ENCODE data around the gene PTTG1IP. TPM values are rescaled to one million over a fixed set of nuclear protein-coding genes. Genes with fewer than 3 reads are reported as not detected.
A peak's percentile ranks its signal among the peaks of the same experiment; 100 is the strongest.

Gene PTTG1IP
- total RNA-seq, 4 donors from 2014 or later, result 157 to 552 (median 288) TPM

DNA sequence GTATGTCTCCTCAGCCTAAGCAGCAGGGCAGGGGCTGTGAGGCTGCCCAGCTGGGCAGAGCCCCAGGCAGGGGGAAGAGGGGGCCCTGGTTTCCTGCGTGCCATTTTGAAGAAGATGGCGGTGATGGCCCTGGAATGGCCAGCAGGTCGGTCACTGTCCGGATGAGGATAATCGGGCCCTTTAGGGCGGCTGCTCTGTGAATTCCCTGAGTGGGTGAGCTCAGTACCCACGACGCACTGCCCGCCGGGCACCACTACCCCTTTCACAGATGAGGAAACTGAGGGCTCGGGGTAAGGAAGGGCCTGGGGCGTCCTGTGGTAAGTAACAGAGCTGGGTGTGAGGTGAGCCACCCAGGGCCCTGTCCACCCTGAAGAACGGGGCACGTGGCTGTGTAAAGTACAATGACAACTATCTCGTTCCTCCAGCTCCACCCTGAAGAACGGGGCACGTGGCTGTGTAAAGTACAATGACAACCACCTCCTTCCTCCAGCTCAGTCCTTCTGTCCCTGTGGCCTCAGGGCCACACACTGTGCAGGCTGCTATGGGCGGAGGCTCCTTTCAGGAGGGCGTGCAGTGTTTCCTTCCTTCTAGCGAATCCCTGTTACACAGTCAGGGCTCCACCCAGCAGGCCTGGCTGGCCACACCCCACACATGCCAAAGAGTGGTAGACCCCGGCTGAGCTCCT is 24.0 kb upstream of the PTTG1IP start:
- Histone ChIP-seq H3K27ac (peak overlapping the region in 1 of 4 donors; percentile 12), H3K9me3 (no peaks in the 10 kb centered on the region), H3K4me1 (peaks cover 0 to 3% (median 0%) of the 10 kb centered on the region in 4 donors), H3K36me3 (no peaks in the 10 kb centered on the region), H3K27me3 (no peaks in the 10 kb centered on the region), H3K4me3 (no peak overlapping the region)
- WGBS, 2 donors (ENCODE audit: low coverage in 1 of 2), result 63% methylated on average over 21 of the region's 21 CpGs; no CpG with 5 or more reads in 1 of the 2 donors
- peak in 2 of 3 donors; percentile 44 to 64 for TF ChIP-seq POLR2AphosphoS5 (IDR thresholded peaks at IDR 0.05)
- TF ChIP-seq EP300 (IDR thresholded peaks at IDR 0.05; ENCODE audit: low read depth), result no peak
- peak; percentile 49 for TF ChIP-seq POLR2A (IDR thresholded peaks at IDR 0.05)
- in situ Hi-C loops (cut with MboI; ENCODE audit: low pct_ligation_motif_present in 1 of 4, low pct_unique_long_range_greater_than_20kb in 1 of 4, low sequenced_read_pairs in 3 of 4), result no loop called here
- peak; percentile 81 for DNase-seq
- intact Hi-C loops (cut with DNase I; ENCODE audit: low total_unique reads), result no loop called here

- Histone ChIP-seq H3K27me3 (peaks cover 5% of the 10 kb centered on the region), H3K4me1 (peaks cover 0 to 3% (median 0%) of the 10 kb centered on the region in 4 donors), H3K27ac (no peak overlapping the region), H3K36me3 (no peaks in the 10 kb centered on the region), H3K4me3 (no peak overlapping the region), H3K9me3 (no peaks in the 10 kb centered on the region)
- intact Hi-C loops (cut with DNase I; ENCODE audit: low total_unique reads) (no loop called here), in situ Hi-C loops (cut with MboI; ENCODE audit: low pct_ligation_motif_present in 1 of 4, low pct_unique_long_range_greater_than_20kb in 1 of 4, low sequenced_read_pairs in 3 of 4) (no loop called here)
- TF ChIP-seq CTCF (IDR thresholded peaks at IDR 0.05), result no peak
- TF ChIP-seq POLR2A (IDR thresholded peaks at IDR 0.05), result no peak
- no peak for TF ChIP-seq EP300 (IDR thresholded peaks at IDR 0.05; ENCODE audit: low read depth)
- TF ChIP-seq POLR2AphosphoS5 (IDR thresholded peaks at IDR 0.05), result no peak
- 95% methylated on average over 20 of the region's 25 CpGs; no CpG with 5 or more reads in 1 of the 2 donors for WGBS, 2 donors (ENCODE audit: low coverage in 1 of 2)
- no peak for DNase-seq
Measured at GRCh38 chr21:44896561-44897286, 23.2 kb upstream of the PTTG1IP start.

GRCh38 chr21:44895859-44896258 is 22.4 kb upstream of the PTTG1IP start:
- 86 to 92% methylated on average over 5 to 11 of the region's 11 CpGs for WGBS, 2 donors (ENCODE audit: low coverage in 1 of 2)
- Histone ChIP-seq H3K27ac (no peak overlapping the region), H3K9me3 (no peaks in the 10 kb centered on the region), H3K4me1 (peaks cover 0 to 3% (median 0%) of the 10 kb centered on the region in 4 donors), H3K27me3 (peaks cover 8% of the 10 kb centered on the region), H3K36me3 (no peaks in the 10 kb centered on the region), H3K4me3 (no peak overlapping the region)
- DNase-seq, result no peak
- TF ChIP-seq POLR2A (IDR thresholded peaks at IDR 0.05) (no peak), CTCF (IDR thresholded peaks at IDR 0.05) (no peak), EP300 (IDR thresholded peaks at IDR 0.05; ENCODE audit: low read depth) (no peak), POLR2AphosphoS5 (IDR thresholded peaks at IDR 0.05) (no peak)
- intact Hi-C loops (cut with DNase I; ENCODE audit: low total_unique reads), result no loop called here
- in situ Hi-C loops (cut with MboI; ENCODE audit: low pct_ligation_motif_present in 1 of 4, low pct_unique_long_range_greater_than_20kb in 1 of 4, low sequenced_read_pairs in 3 of 4), result no loop called here

DNA sequence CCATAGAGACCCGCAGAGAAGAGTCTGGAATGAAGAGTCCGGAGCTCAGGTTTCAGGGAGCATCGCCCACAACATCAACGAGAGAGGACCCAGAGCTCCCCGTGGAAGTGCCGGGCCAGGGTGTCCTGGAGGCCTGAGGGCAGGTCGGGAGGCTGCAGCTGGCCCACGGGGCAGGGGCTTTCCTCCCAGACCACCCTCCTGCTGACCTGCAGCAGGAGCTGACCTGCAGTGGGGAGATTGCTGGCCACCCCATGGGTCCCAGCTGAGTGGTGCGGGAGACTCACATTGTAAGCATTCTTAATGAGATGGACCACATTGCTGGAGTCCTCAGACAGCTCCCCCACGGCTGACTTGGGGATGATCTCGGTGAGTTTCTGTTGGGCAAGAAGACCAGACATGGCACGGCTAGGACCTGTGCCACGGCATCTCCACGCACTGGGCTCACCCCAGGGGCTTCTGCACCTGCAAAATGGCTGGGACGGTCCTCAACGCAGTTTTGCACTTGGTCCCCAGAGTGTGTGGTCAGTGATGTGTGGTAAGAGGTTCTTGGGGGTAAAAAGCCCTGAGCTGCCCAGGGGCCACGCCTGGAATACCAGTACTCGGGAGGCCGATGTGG is 21.3 kb upstream of the PTTG1IP start:
- in situ Hi-C loops (cut with MboI; ENCODE audit: low pct_ligation_motif_present in 1 of 4, low pct_unique_long_range_greater_than_20kb in 1 of 4, low sequenced_read_pairs in 3 of 4) (no loop called here), intact Hi-C loops (cut with DNase I; ENCODE audit: low total_unique reads) (no loop called here)
- no peaks in the 10 kb centered on the region for H3K9me3 ChIP-seq
- H3K4me3 ChIP-seq, result no peak overlapping the region
- no peak for DNase-seq
- TF ChIP-seq POLR2A (IDR thresholded peaks at IDR 0.05), result no peak
- TF ChIP-seq EP300 (IDR thresholded peaks at IDR 0.05; ENCODE audit: low read depth), result no peak
- TF ChIP-seq CTCF (IDR thresholded peaks at IDR 0.05), result no peak
- no peak for TF ChIP-seq POLR2AphosphoS5 (IDR thresholded peaks at IDR 0.05)
- peaks cover 0 to 3% (median 0%) of the 10 kb centered on the region in 4 donors for H3K4me1 ChIP-seq
- H3K27ac ChIP-seq, result no peak overlapping the region
- H3K27me3 ChIP-seq, result peaks cover 8% of the 10 kb centered on the region
- WGBS, 2 donors (ENCODE audit: low coverage in 1 of 2), result 88% methylated on average over 16 of the region's 19 CpGs; no CpG with 5 or more reads in 1 of the 2 donors
- no peaks in the 10 kb centered on the region for H3K36me3 ChIP-seq

Data from transverse colon (tissue), 4 donors.